NCI-H2029 (cell line): Measurements from ENCODE around the gene TRDN.
"Not testable (repeated sequence)": the region's sequence is repeated elsewhere in the genome, so short reads cannot be mapped to it uniquely, and the experiment has no call there.

ENCODE experiments used
- DNase-seq: peaks from one replicate; lab custom pipeline; 2025; lab: John Stamatoyannopoulos, UW

TRDN gene

GRCh38 chr6:123402052-123402451, 234.7 kb downstream of the TRDN start:
- peak; percentile 55 for DNase-seq

- no peak for DNase-seq
Measured at GRCh38 chr6:123398072-123398471, 238.7 kb downstream of the TRDN start.

GRCh38 chr6:123393331-123393730, 243.4 kb downstream of the TRDN start:
- DNase-seq: peak; percentile 94

GRCh38 chr6:123383718-123384117, 253.0 kb downstream of the TRDN start:
- DNase-seq: no peak

GRCh38 chr6:123380257-123380656, 256.5 kb downstream of the TRDN start:
- DNase-seq: peak; percentile 84

- DNase-seq: no peak
Measured at GRCh38 chr6:123372737-123373136, 264.0 kb downstream of the TRDN start.

- DNase-seq: no peak
Measured at GRCh38 chr6:123363912-123364311, 272.8 kb downstream of the TRDN start.

- DNase-seq: no peak
Measured at GRCh38 chr6:123360359-123360758, 276.4 kb downstream of the TRDN start.

- DNase-seq: no peak
Measured at GRCh38 chr6:123352705-123353104, 284.0 kb downstream of the TRDN start.

GRCh38 chr6:123352279-123352678, 284.5 kb downstream of the TRDN start:
- DNase-seq: no peak

GRCh38 chr6:123343836-123344235, 292.9 kb downstream of the TRDN start:
- no peak for DNase-seq

- peak; percentile 95 for DNase-seq
Measured at GRCh38 chr6:123338394-123338793, 298.4 kb downstream of the TRDN start.

GRCh38 chr6:123333000-123333756, 303.6 kb downstream of the TRDN start:
- no peak for DNase-seq

GRCh38 chr6:123332070-123332469, 304.7 kb downstream of the TRDN start:
- DNase-seq: no peak

- DNase-seq: no peak
Measured at GRCh38 chr6:123329337-123329736, 307.4 kb downstream of the TRDN start.

GRCh38 chr6:123323452-123324329, 313.1 kb downstream of the TRDN start:
- DNase-seq: no peak

GRCh38 chr6:123321020-123321419, 315.7 kb downstream of the TRDN start:
- peak; percentile 85 for DNase-seq

- peak; percentile 11 for DNase-seq
Measured at GRCh38 chr6:123316733-123317323, 319.9 kb downstream of the TRDN start.

- not testable (repeated sequence) for DNase-seq
Measured at GRCh38 chr6:123314459-123314858, 322.3 kb downstream of the TRDN start.

- no peak for DNase-seq
Measured at GRCh38 chr6:123309130-123309529, 327.6 kb downstream of the TRDN start.

- DNase-seq: no peak
Measured at GRCh38 chr6:123306334-123306733, 330.4 kb downstream of the TRDN start.

- no peak for DNase-seq
Measured at GRCh38 chr6:123295672-123296071, 341.1 kb downstream of the TRDN start.

- no peak for DNase-seq
Measured at GRCh38 chr6:123295181-123295580, 341.6 kb downstream of the TRDN start.
